Transverse colon (tissue), 4 donors: ENCODE results near the gene ERFE.

Experiments
- POLR2AphosphoS5 ChIP-seq, 3 donors: sonication (generic); formaldehyde crosslinking; IDR thresholded peaks; one replicate each; pipeline ENCODE4 v1.6.1; 2016; ENCODE audit warnings: antibody characterized with exemption in 3 of 3
- TF ChIP-seq, protein P1 (sequence below), 5 experiments: fragments of 200-600 bp in 3 of 5; fragments of 450-650 bp in 2 of 5; sonication (generic) in 3 of 5; IDR thresholded peaks; 1 replicate in 2 of 5; 2 replicates in 3 of 5; pipeline ENCODE4 v1.5.1; 2016 to 2017; ENCODE audit warnings: antibody characterized with exemption in 5 of 5, inconsistent platforms in 3 of 5, mild to moderate bottlenecking in 2 of 5, moderate library complexity in 1 of 5

DNA sequence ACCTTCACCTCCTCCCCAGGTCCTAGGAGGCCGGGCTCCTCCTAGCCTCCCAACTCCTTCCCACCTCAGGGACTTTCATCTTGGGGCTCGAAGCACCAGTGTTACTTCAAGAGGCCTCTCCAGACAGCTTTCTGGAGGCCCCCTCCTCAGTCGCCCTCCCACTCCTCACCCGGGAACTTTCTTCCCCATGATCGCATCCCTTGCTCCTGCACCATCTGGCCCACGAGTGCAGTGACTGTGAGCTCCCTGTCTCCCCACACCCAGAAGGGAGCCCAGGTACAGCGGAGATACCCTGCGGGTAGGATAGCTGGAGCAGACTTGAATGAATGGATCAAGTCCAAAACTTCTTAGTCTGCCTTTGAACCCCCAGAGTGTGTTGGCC lies 6.1 kb downstream of the ERFE start:
- TF ChIP-seq, protein P1, sequence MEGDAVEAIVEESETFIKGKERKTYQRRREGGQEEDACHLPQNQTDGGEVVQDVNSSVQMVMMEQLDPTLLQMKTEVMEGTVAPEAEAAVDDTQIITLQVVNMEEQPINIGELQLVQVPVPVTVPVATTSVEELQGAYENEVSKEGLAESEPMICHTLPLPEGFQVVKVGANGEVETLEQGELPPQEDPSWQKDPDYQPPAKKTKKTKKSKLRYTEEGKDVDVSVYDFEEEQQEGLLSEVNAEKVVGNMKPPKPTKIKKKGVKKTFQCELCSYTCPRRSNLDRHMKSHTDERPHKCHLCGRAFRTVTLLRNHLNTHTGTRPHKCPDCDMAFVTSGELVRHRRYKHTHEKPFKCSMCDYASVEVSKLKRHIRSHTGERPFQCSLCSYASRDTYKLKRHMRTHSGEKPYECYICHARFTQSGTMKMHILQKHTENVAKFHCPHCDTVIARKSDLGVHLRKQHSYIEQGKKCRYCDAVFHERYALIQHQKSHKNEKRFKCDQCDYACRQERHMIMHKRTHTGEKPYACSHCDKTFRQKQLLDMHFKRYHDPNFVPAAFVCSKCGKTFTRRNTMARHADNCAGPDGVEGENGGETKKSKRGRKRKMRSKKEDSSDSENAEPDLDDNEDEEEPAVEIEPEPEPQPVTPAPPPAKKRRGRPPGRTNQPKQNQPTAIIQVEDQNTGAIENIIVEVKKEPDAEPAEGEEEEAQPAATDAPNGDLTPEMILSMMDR (IDR thresholded peaks at IDR 0.05) = no peak
- no peak for TF ChIP-seq POLR2AphosphoS5 (IDR thresholded peaks at IDR 0.05)
